ENCODE measurements around the gene COPE.

Gene COPE

DNA sequence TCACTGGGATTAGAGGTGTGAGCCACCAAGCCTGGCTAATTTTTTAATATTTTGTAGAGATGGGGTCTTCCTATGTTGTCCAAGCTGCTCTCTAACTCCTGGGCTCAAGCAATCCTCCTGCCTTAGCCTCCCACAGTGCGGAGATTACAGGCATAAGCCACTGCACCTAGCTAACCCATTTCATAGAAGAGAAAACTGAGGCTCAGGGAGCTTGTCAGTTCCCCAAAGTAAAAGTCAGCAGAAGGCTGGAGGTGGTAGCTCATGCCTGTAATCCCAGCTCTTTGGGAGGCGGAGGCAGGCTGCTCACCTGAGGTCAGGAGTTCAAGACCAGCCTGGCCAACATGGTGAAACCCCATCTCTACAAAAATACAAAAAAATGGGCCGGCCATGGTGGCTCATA lies 30.7 kb upstream of the COPE start:
- H3K9me3 ChIP-seq (ENCODE audit: insufficient read depth, low read depth, low read length) = no peaks in the 10 kb centered on the region
- H3K27ac ChIP-seq (ENCODE audit: low read depth, low read length) = no peak overlapping the region
- H3K9ac ChIP-seq (ENCODE audit: low read depth, low read length) = no peak overlapping the region
- 88% methylated on average over 3 of the region's 3 CpGs for WGBS
- H3K4me1 ChIP-seq (ENCODE audit: insufficient read depth, low read length) = no peaks in the 10 kb centered on the region
- H3K27me3 ChIP-seq (ENCODE audit: insufficient read depth, low read length) = no peaks in the 10 kb centered on the region
- 0 out of 2 replicates have a peak, but pooled peaks cover 2% of the 10 kb centered on the region for H3K36me3 ChIP-seq (ENCODE audit: insufficient read depth, low read length)
- H3K4me3 ChIP-seq (ENCODE audit: low read length) = no peak overlapping the region

DNA sequence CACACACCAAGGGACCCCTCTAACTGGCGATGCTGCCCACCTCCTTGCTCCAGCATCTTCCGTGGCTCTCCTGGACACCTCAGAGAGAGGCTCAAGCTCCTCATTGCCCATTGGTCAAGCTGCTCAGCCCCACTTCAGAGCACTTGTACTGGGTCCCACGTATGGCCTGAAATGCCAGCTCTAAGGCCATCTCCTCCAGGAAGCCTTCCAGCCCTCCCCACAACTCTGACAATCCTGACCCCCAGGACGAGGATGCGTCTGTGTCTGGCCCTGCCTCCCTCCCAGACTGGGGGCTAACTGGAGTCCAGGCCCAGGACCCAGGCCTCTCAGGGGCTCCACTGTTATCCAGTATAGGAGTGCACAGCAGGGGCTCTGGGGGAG lies 29.8 kb upstream of the COPE start:
- Histone ChIP-seq H3K27ac (ENCODE audit: low read depth, low read length) (no peak overlapping the region), H3K4me1 (ENCODE audit: insufficient read depth, low read length) (no peaks in the 10 kb centered on the region)

DNA sequence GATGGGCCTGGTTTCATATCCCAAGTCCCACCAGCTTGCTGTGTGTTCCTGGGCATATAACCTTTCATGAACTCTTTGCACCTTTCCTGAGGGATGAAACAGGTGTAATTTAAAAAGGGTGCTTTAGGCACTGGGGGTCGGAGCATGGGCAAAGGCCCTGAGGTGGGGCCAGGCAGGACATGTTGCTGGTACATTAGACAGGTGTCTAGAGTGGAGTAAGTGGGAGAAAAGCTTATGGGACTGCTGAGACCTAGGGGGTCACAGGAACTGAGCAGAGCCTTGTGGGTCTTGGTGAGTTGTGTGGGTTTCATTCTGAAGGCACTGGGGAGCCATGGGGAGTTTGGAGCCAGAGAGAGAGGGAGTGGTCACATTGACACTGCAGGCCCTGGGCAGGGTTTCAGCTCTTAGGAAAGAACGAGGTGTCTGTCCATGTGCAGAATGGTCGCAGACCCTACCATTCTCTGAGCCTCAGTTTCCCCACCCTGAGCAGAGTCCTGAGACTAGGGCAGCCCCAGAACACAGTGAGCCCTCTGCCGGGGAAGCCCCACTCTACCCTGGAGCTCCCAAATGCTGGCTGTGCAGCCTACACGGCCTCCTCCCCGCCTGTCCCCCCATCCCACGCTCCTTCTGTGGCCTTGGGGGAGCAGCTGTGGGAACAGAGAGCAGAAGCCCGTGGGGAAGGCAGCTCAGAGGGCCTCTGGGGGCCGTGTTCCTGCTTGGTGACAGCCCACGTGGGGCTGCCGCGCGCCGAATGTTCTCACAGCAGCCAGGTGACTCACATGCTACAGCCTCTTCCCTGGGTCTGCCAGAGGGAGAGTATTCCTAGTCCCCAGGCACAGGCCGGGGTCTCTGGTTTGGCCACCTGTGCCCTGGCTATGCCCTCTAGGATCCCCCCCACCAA lies 29.1 kb upstream of the COPE start:
- no peaks in the 10 kb centered on the region for H3K27me3 ChIP-seq (ENCODE audit: insufficient read depth, low read length)
- no peak overlapping the region for H3K27ac ChIP-seq (ENCODE audit: low read depth, low read length)
- no peak overlapping the region for H3K4me3 ChIP-seq (ENCODE audit: low read length)
- no peaks in the 10 kb centered on the region for H3K9me3 ChIP-seq (ENCODE audit: insufficient read depth, low read depth, low read length)
- no peak overlapping the region for H3K9ac ChIP-seq (ENCODE audit: low read depth, low read length)
- whole genome bisulfite sequencing = 89% methylated on average over 15 of the region's 15 CpGs
- H3K4me1 ChIP-seq (ENCODE audit: insufficient read depth, low read length) = no peaks in the 10 kb centered on the region
- 0 out of 2 replicates have a peak, but pooled peaks cover 2% of the 10 kb centered on the region for H3K36me3 ChIP-seq (ENCODE audit: insufficient read depth, low read length)

More for the DNA sequence above, 29.8 kb upstream of the COPE start:
- Histone ChIP-seq H3K27me3 (ENCODE audit: insufficient read depth, low read length) (no peaks in the 10 kb centered on the region), H3K9me3 (ENCODE audit: insufficient read depth, low read depth, low read length) (no peaks in the 10 kb centered on the region), H3K36me3 (ENCODE audit: insufficient read depth, low read length) (0 out of 2 replicates have a peak, but pooled peaks cover 2% of the 10 kb centered on the region), H3K9ac (ENCODE audit: low read depth, low read length) (no peak overlapping the region), H3K4me3 (ENCODE audit: low read length) (no peak overlapping the region)
- 87% methylated on average over 5 of the region's 5 CpGs for WGBS

DNA sequence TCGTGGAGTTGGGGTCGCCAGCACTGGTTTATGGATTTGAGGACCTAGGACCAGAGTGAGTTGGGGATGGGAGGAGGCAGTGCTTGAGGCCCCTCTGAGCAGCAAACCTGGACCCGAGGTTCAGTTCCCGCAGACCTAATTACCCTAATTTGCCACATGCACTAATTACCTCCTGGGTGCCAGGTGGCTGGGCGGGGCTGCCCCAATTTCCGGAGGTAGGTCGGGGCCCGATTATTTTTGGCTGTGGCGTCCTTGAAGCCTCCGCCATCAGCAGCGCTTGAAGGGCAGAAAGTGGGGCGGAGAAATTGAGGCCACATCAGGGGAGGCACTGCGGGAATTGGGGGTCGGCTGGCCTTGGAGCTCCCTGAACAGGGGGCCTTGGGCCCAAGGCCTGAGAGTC lies 27.7 kb upstream of the COPE start:
- H3K4me3 ChIP-seq (ENCODE audit: low read length) = no peak overlapping the region
- H3K36me3 ChIP-seq (ENCODE audit: insufficient read depth, low read length) = 0 out of 2 replicates have a peak, but pooled peaks cover 2% of the 10 kb centered on the region
- no peak overlapping the region for H3K9ac ChIP-seq (ENCODE audit: low read depth, low read length)
- no peaks in the 10 kb centered on the region; the same call in 1 of the 2 replicates for H3K27me3 ChIP-seq (ENCODE audit: insufficient read depth, low read length)
- peaks cover under 1% of the 10 kb centered on the region; the same call in 1 of the 2 replicates for H3K4me1 ChIP-seq (ENCODE audit: insufficient read depth, low read length)
- no peaks in the 10 kb centered on the region for H3K9me3 ChIP-seq (ENCODE audit: insufficient read depth, low read depth, low read length)
- no peak overlapping the region for H3K27ac ChIP-seq (ENCODE audit: low read depth, low read length)
- 91% methylated on average over 14 of the region's 14 CpGs for WGBS

DNA sequence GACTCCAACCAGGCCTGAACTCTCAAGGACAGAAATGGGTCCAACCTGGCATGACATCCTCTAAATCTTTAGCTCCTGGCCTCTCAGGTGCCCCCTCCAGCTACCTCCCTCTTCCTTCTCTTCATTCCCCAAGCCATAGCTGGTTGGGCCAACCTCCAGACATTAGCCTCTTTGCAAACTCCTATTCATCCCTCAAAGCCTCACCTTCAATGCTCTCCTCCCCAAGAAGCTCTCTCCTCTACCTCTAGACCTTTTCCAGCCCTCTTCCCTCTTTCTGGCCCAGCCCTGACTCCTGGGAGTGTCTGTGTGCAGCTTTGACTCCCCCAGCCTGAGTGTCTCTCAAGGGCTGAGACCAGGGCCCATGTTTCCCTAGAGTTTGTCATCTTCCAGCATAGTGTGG lies 27.1 kb upstream of the COPE start:
- Histone ChIP-seq H3K4me1 (ENCODE audit: insufficient read depth, low read length) (peaks cover 6% of the 10 kb centered on the region; the same call in 1 of the 2 replicates), H3K4me3 (ENCODE audit: low read length) (no peak overlapping the region), H3K9me3 (ENCODE audit: insufficient read depth, low read depth, low read length) (no peaks in the 10 kb centered on the region), H3K9ac (ENCODE audit: low read depth, low read length) (no peak overlapping the region), H3K27ac (ENCODE audit: low read depth, low read length) (no peak overlapping the region), H3K36me3 (ENCODE audit: insufficient read depth, low read length) (0 out of 2 replicates have a peak, but pooled peaks cover 2% of the 10 kb centered on the region), H3K27me3 (ENCODE audit: insufficient read depth, low read length) (no peaks in the 10 kb centered on the region; the same call in 1 of the 2 replicates)

DNA sequence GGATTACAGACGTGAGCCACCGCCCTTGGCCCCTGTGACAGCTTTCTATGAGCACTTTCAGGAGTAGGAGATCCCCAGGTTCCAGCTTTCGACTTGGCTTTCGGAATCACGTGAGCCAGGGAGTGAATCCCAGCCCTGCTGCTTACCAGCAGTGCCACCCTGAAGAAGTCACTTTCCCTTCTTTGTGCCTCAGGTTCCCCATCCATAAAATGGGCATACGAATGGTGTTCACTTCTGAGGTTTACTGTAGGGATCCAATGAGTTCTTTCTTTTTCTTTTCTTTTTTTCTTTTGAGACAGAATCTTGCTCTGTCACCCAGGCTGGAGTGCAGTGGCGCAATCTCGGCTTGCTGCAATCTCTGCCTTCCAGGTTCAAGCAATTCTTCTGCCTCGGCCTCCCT lies 26.1 kb upstream of the COPE start:
- no peak overlapping the region for H3K27ac ChIP-seq (ENCODE audit: low read depth, low read length)
- peaks cover 2% of the 10 kb centered on the region; the same call in 1 of the 2 replicates for H3K27me3 ChIP-seq (ENCODE audit: insufficient read depth, low read length)
- 0 out of 2 replicates have a peak, but pooled peaks cover 2% of the 10 kb centered on the region for H3K36me3 ChIP-seq (ENCODE audit: insufficient read depth, low read length)
- no peaks in the 10 kb centered on the region for H3K9me3 ChIP-seq (ENCODE audit: insufficient read depth, low read depth, low read length)
- no peak overlapping the region for H3K9ac ChIP-seq (ENCODE audit: low read depth, low read length)
- peaks cover 6% of the 10 kb centered on the region; the same call in 1 of the 2 replicates for H3K4me1 ChIP-seq (ENCODE audit: insufficient read depth, low read length)
- WGBS = 89% methylated on average over 9 of the region's 9 CpGs
- no peak overlapping the region for H3K4me3 ChIP-seq (ENCODE audit: low read length)

DNA sequence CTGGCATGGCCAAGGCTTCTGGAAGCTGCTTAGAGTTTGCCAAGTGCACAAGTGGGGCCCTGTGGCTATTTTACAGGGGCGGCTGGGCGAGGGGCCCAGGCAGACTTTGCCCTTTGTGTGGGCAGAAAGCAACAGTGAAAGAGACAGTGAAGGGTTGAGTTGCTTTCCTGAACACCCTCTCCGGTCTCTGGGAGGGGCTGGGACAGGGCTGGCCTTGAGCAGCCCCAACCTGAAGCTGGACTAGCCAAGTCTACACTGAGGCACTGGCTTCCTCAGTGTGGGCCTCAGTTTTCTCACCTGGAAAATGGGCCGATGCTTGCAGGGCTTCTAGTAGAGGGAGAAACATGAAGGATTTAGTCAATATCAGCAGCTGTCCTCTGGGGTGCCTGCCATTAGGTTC lies 24.3 kb upstream of the COPE start:
- Histone ChIP-seq H3K9ac (ENCODE audit: low read depth, low read length) (no peak overlapping the region), H3K4me1 (ENCODE audit: insufficient read depth, low read length) (peaks cover 14% of the 10 kb centered on the region; the same call in 1 of the 2 replicates), H3K4me3 (ENCODE audit: low read length) (no peak overlapping the region), H3K27ac (ENCODE audit: low read depth, low read length) (no peak overlapping the region), H3K36me3 (ENCODE audit: insufficient read depth, low read length) (peaks cover 7% of the 10 kb centered on the region; the same call in 1 of the 2 replicates), H3K9me3 (ENCODE audit: insufficient read depth, low read depth, low read length) (no peaks in the 10 kb centered on the region), H3K27me3 (ENCODE audit: insufficient read depth, low read length) (peaks cover 3% of the 10 kb centered on the region; the same call in 1 of the 2 replicates)
- 87% methylated on average over 4 of the region's 4 CpGs for WGBS

DNA sequence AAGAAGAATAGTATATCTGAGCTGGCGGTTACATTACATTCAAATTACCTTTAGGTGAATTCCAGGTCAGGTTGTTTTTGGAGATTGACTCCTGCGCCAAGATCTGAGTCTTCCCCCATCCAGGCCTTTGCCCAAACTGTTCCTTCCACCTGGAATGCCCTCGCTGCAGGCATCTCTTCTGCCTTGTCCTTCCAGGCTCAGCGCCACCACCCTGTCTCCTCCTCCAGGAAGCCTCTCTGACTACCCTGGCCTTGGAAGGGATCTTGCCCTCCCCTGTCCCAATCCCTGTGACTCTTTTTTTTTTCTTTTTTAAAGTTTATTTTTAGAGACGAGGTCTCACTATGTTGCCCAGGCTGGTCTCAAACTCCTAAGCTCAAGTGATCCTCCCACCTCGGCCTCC lies 23.5 kb upstream of the COPE start:
- H3K9me3 ChIP-seq (ENCODE audit: insufficient read depth, low read depth, low read length) = no peaks in the 10 kb centered on the region
- 86% methylated on average over 6 of the region's 6 CpGs for WGBS
- H3K4me1 ChIP-seq (ENCODE audit: insufficient read depth, low read length) = peaks cover 14% of the 10 kb centered on the region; the same call in 1 of the 2 replicates
- no peak overlapping the region for H3K4me3 ChIP-seq (ENCODE audit: low read length)
- no peak overlapping the region for H3K9ac ChIP-seq (ENCODE audit: low read depth, low read length)
- H3K27ac ChIP-seq (ENCODE audit: low read depth, low read length) = no peak overlapping the region
- H3K27me3 ChIP-seq (ENCODE audit: insufficient read depth, low read length) = peaks cover 3% of the 10 kb centered on the region; the same call in 1 of the 2 replicates
- H3K36me3 ChIP-seq (ENCODE audit: insufficient read depth, low read length) = peaks cover 11% of the 10 kb centered on the region

DNA sequence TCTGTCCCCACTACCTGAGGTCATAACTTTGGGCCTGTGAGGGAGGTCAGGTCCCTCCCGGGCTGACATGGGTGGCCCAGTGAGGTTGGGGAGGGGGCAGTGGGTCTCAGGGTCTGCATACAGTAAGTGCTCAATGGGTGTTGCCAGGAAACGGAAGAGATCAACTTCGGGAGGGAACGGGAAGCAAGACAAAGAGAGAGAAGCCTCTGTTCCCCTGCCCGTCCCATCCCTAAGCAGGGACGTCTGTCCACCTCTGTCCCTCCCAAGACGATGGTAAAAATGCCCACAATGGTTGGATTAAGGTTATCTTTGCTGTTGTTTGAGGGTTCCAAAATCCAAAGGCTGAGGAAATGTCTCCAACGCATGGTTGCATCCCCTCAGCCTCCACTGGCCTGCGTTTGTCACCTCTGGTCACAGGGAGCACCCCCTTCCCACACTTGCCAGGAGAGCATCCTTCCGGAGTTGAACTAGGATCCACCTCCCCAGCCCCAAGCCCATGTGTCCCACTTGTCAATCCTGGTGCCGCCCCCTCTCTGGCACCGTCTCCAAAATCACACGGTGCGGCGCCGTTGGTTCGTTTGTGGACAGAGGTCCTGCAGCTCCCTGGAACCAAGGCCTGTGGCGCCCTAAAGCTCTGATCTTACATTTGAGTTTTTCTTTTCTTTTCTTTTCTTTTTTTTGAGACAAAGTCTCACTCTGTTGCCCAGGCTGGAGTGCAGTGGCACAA lies 22.6 kb upstream of the COPE start:
- Histone ChIP-seq H3K36me3 (ENCODE audit: insufficient read depth, low read length) (peaks cover 11% of the 10 kb centered on the region), H3K9ac (ENCODE audit: low read depth, low read length) (0 out of 2 replicates have a peak overlapping the region, but pooled peaks have one; percentile 30), H3K27ac (ENCODE audit: low read depth, low read length) (no peak overlapping the region), H3K4me1 (ENCODE audit: insufficient read depth, low read length) (peaks cover 14% of the 10 kb centered on the region; the same call in 1 of the 2 replicates), H3K9me3 (ENCODE audit: insufficient read depth, low read depth, low read length) (no peaks in the 10 kb centered on the region), H3K27me3 (ENCODE audit: insufficient read depth, low read length) (peaks cover 3% of the 10 kb centered on the region; the same call in 1 of the 2 replicates), H3K4me3 (ENCODE audit: low read length) (peak overlapping the region; percentile 51)
- 66% methylated on average over 18 of the region's 18 CpGs for WGBS

DNA sequence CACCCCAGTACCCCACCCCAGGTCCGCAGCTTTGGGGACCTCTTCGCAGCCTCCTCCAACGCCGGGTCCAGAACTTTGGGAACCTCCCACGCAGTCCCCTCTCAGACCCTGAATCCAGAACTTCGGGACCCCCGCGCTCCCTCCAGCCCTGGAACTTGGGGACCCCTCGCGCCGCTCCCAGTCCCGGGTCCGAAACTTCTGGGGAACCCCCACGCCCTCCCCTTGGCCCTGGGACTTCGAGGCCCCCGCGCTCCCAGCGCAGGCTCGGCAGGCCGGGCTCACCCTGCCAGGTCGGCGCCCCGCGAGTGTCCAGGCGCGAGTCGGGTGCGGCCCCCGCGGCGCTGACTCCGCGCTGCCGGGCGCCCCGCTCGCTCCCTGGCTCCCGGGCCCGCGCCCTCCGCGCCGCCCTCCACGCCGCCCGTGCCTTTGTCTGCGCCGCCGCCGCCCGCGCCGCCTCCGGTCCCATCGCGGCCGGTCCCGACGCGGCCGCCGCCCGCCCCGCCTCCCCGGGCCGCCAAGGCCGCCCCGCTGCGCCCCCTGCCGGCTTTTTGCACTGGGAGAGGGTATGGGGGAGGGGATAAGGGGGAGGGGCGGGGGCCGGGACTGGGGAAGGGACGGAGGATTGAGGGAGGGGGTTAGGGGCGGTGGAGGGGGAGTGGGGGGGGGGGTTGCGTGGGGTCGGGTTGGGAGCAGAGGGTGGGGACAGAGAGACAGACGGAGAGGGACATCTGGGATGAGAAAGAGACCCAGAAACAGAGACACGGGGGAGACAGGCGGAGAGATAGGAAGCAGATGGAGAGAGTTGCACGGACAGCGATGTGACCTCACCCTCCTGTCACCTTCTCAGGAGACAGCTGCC lies 21.8 kb upstream of the COPE start, which contains the start of gene HOMER3:
Gene HOMER3, minus strand, starts transcription at position 449 of the 859 bp plus-strand sequence. CDS start 2,235 bp downstream, outside the sequence.
- peaks cover 14% of the 10 kb centered on the region; the same call in 1 of the 2 replicates for H3K4me1 ChIP-seq (ENCODE audit: insufficient read depth, low read length)
- H3K9ac ChIP-seq (ENCODE audit: low read depth, low read length) = peak within 1 kb of the TSS; percentile 81
- WGBS = 2% methylated on average over 66 of the region's 81 CpGs
- peak within 1 kb of the TSS; percentile 74 for H3K4me3 ChIP-seq (ENCODE audit: low read length)
- peak within 1 kb of the TSS; percentile 34; the same call in 1 of the 2 replicates for H3K27ac ChIP-seq (ENCODE audit: low read depth, low read length)
- peaks cover 9% of the 10 kb centered on the region for H3K36me3 ChIP-seq (ENCODE audit: insufficient read depth, low read length)
- H3K27me3 ChIP-seq (ENCODE audit: insufficient read depth, low read length) = peaks cover 3% of the 10 kb centered on the region; the same call in 1 of the 2 replicates
- H3K9me3 ChIP-seq (ENCODE audit: insufficient read depth, low read depth, low read length) = no peaks in the 10 kb centered on the region

All from HUES64 (cell line).